ENCODE results near the gene ROR2. TPM values are rescaled to one million over a fixed set of nuclear protein-coding genes. Genes with fewer than 3 reads are reported as not detected.

The ROR2 gene
- polyA plus RNA-seq, 1 experiment: 9.7 TPM

- ChIA-PET POLR2A (no interaction called here), CTCF (no interaction called here)
- DNase-seq (ENCODE audit: low read depth, low spot score): no peak
- Histone ChIP-seq H3K9me3 (ENCODE audit: control insufficient read depth, insufficient read depth, low read length) (no peaks in the 10 kb centered on the region; the same call in 1 of the 2 replicates), H3K27ac (ENCODE audit: low read depth, low read length) (no peak overlapping the region), H3K4me3 (ENCODE audit: low read depth, low read length) (no peak overlapping the region), H3K27me3 (ENCODE audit: control insufficient read depth, insufficient read depth, low read length) (peaks cover 14% of the 10 kb centered on the region)
- TF ChIP-seq, protein P1, sequence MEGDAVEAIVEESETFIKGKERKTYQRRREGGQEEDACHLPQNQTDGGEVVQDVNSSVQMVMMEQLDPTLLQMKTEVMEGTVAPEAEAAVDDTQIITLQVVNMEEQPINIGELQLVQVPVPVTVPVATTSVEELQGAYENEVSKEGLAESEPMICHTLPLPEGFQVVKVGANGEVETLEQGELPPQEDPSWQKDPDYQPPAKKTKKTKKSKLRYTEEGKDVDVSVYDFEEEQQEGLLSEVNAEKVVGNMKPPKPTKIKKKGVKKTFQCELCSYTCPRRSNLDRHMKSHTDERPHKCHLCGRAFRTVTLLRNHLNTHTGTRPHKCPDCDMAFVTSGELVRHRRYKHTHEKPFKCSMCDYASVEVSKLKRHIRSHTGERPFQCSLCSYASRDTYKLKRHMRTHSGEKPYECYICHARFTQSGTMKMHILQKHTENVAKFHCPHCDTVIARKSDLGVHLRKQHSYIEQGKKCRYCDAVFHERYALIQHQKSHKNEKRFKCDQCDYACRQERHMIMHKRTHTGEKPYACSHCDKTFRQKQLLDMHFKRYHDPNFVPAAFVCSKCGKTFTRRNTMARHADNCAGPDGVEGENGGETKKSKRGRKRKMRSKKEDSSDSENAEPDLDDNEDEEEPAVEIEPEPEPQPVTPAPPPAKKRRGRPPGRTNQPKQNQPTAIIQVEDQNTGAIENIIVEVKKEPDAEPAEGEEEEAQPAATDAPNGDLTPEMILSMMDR (IDR thresholded peaks at IDR 0.05; ENCODE audit: low read depth, low read length): no peak
Measured at GRCh38 chr9:91824151-91824550, 125.9 kb downstream of the ROR2 start.

DNA sequence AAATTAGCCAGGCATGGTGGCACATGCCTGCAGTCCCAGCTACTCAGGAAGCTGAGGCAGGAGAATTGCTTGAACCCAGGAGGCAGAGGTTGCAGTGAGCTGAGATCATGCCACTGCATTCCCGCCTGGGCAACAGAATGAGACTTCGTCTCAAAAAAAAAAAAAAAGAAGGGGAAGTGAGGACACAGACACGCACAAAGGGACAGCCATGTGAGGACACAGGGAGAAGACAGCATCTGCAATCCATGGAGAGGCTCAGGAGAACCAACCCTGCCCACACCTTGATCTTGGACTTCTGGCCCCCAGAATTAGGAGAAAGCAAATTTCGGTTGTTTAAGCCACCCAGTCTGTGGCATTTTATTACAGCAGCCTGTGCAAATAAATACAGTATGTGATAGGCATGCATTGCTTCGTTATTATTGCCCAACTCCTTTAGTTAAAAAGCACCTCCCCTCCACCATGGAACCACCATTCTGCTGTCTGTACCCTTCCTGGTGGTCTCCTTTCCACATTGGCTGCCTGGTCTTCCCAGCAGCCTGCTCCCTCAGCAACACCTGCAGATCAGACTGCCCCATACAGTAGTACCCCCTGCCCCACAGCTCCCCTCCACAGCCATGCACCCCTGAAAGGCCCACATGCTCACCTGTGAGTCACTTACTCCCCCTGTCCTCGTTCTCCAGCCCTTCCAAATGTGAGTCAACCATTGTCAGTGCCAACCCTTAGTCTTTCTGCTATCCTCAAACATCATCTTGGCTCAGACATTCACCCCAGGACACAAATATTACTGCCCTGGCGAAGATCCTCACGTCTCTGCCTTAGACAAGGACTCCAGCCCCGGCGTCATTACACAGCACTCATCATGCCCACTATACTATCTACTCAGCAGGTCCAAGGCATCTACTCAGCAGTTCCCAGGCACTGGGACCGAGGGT is 128.8 kb downstream of the ROR2 start:
- Histone ChIP-seq H3K9me3 (ENCODE audit: control insufficient read depth, insufficient read depth, low read length) (no peaks in the 10 kb centered on the region; the same call in 1 of the 2 replicates), H3K27me3 (ENCODE audit: control insufficient read depth, insufficient read depth, low read length) (peaks cover 17% of the 10 kb centered on the region), H3K4me3 (ENCODE audit: low read depth, low read length) (no peak overlapping the region), H3K27ac (ENCODE audit: low read depth, low read length) (no peak overlapping the region)
- DNase-seq (ENCODE audit: low read depth, low spot score): no peak
- ChIA-PET CTCF (no interaction called here), POLR2A (interaction anchor here (0.7 kb wide), 1 partner anchor 69 kb away, joined by 6 read pairs; no protein-coding TSS in a partner anchor)
- TF ChIP-seq, protein P1 (IDR thresholded peaks at IDR 0.05; ENCODE audit: low read depth, low read length): no peak

- DNase-seq (ENCODE audit: low read depth, low spot score): no peak
- ChIA-PET POLR2A (interaction anchor here (0.7 kb wide), 1 partner anchor 70 kb away, joined by 6 read pairs; no protein-coding TSS in a partner anchor), CTCF (no interaction called here)
- no peaks in the 10 kb centered on the region; the same call in 1 of the 2 replicates for H3K9me3 ChIP-seq (ENCODE audit: control insufficient read depth, insufficient read depth, low read length)
- H3K27me3 ChIP-seq (ENCODE audit: control insufficient read depth, insufficient read depth, low read length): peaks cover 17% of the 10 kb centered on the region
- TF ChIP-seq, protein P1 (IDR thresholded peaks at IDR 0.05; ENCODE audit: low read depth, low read length): no peak
- no peak overlapping the region for H3K4me3 ChIP-seq (ENCODE audit: low read depth, low read length)
- H3K27ac ChIP-seq (ENCODE audit: low read depth, low read length): no peak overlapping the region
Measured at GRCh38 chr9:91820126-91820750, 129.8 kb downstream of the ROR2 start.

- H3K9me3 ChIP-seq (ENCODE audit: control insufficient read depth, insufficient read depth, low read length): no peaks in the 10 kb centered on the region
- ChIA-PET POLR2A (interaction anchor here (1.6 kb wide), 1 partner anchor 48 kb away, joined by 6 read pairs; no protein-coding TSS in a partner anchor), CTCF (interaction anchor here (0.6 to 1.3 kb wide), 3 partner anchors 22 to 132 kb away, joined by 3 to 4 read pairs (median 4); no protein-coding TSS in a partner anchor)
- H3K4me3 ChIP-seq (ENCODE audit: low read depth, low read length): no peak overlapping the region
- no peak overlapping the region for H3K27ac ChIP-seq (ENCODE audit: low read depth, low read length)
- peaks cover 12% of the 10 kb centered on the region for H3K27me3 ChIP-seq (ENCODE audit: control insufficient read depth, insufficient read depth, low read length)
- DNase-seq (ENCODE audit: low read depth, low spot score): no peak
- TF ChIP-seq, protein P1 (IDR thresholded peaks at IDR 0.05; ENCODE audit: low read depth, low read length): no peak
Measured at GRCh38 chr9:91818647-91819403, 131.2 kb downstream of the ROR2 start.

Measured in AG04450 (cell line).